GM20000 (cell line): ENCODE data around the gene B3GAT2.
"Not testable (repeated sequence)": the region's sequence is repeated elsewhere in the genome, so short reads cannot be mapped to it uniquely, and the experiment has no call there.

ENCODE experiments used
- DNase-seq: peaks from one replicate; pipeline ENCODE4 v3.0.0; 2012; ENCODE audit warnings: low spot score
- CTCF ChIP-seq: IDR thresholded peaks from 2 replicates; pipeline ENCODE4 v1.5.1; 2012; ENCODE audit warnings: mild to moderate bottlenecking, control low read depth; ENCODE audit errors: extremely low read depth, missing control alignments

B3GAT2 gene

DNA sequence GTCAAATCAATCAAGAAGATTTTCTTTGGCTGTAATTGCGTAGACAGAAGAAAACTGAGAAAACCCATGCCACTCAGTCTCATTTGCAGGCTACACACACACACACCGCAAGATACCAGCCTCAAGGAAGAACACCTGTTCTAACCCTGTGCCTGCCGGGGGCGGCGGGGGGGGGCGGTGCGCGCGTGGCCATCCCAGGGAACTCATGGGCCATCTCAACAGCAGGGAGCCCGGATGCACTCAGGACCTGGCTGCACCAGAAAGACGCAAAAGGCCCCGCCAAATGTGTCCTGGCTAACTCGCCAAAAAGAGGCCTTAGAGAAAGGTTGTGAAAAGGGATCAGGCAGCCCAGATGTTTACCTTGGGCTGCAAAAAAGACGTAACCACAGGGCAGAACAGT, 2.1 kb downstream of the B3GAT2 start:
- no peak for TF ChIP-seq CTCF
- DNase-seq, result no peak

- no peak for DNase-seq
- no peak for TF ChIP-seq CTCF
These were observed 2.7 kb downstream of the B3GAT2 start for GRCh38 chr6:70954176-70954575.

- TF ChIP-seq CTCF, result no peak
- no peak for DNase-seq
These were observed 4.2 kb downstream of the B3GAT2 start for GRCh38 chr6:70952608-70953165.

DNA sequence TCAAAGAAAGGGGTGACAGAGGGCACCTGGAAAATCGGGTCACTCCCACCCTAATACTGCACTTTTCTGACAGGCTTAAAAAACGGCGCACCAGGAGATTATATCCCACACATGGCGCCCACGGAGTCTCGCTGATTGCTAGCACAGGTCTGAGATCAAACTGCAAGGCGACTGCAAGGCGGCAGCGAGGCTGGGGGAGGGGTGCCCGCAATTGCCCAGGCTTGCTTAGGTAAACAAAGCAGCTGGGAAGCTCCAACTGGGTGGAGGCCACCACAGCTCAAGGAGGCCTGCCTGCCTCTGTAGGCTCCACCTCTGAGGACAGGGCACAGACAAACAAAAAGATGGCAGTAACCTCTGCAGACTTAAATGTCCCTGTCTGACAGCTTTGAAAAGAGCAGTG, 12.5 kb downstream of the B3GAT2 start:
- not testable (repeated sequence) for DNase-seq

DNA sequence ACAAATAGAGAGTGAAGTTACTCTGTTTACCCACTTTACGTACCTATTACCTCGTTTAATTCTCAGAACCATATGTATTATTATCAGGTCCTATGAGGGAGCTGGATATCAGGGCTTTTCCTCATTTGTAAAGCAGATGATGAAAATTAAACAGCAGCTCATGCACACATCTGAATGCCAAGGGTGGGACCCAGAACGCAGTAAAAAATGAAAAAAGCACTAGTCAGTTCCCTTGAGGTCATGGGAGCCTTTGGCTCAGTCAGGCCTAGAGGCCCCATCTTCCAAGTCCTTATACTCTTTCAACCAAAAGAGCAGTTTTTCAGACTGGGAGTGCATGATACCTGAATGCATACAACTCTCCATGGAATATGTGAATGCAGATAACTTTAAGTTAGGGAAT, 23.0 kb downstream of the B3GAT2 start:
- TF ChIP-seq CTCF, result no peak
- no peak for DNase-seq

DNA sequence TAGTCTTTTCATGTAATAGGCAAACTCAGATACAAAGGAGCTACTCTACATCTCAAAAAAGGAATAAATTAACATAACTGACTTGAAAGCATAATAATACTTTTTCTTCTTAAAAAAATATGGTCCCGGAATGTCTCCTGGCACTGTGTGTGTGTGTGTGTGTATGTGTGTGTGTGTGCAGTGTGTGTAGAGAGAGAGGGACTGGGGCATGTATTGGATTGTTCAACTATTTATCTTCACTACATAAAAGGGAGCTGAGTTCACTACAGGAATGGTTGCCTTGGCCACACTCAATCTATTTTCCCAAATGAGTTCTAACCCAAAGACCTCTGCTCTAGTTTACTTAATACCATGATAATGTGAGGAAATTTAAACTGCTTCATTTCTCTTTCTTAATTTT, 51.1 kb downstream of the B3GAT2 start:
- TF ChIP-seq CTCF, result no peak
- no peak for DNase-seq

GRCh38 chr6:70903665-70904452, 53.0 kb downstream of the B3GAT2 start:
- DNase-seq, result no peak
- no peak for TF ChIP-seq CTCF

- DNase-seq, result no peak
- no peak for TF ChIP-seq CTCF
These were observed 55.5 kb downstream of the B3GAT2 start for GRCh38 chr6:70901324-70901723.
